HEK293 (cell line): ENCODE data around the gene MAP3K20.

Experiments
- CTCF ChIA-PET: fragments of 350-600 bp; formaldehyde crosslinking; extraction: SDS; loops from one replicate; lab custom pipeline; 2021; ENCODE audit warnings: antibody characterized with exemption; lab: Yijun Ruan, JAX
- POLR2A ChIA-PET: fragments of 300-600 bp; formaldehyde crosslinking; extraction: SDS; loops from one replicate; lab custom pipeline; 2020; ENCODE audit warnings: antibody characterized with exemption, inconsistent platforms; lab: Yijun Ruan, JAX
- H3K27ac ChIP-seq: fragments of 200-500 bp; sonication (Bioruptor generic); 2 replicates; pipeline ENCODE4 v1.5.1; 2014; ENCODE audit warnings: low read depth, low read length, control low read depth, inconsistent platforms; ENCODE audit errors: extremely low read depth
- H3K36me3 ChIP-seq, 2 experiments: fragments of 200-500 bp in 1 of 2; sonication (Bioruptor generic) in 1 of 2; 1 replicate in 1 of 2; 2 replicates in 1 of 2; pipeline ENCODE4 v1.5.1; 2014 to 2017; ENCODE audit warnings: inconsistent platforms in 2 of 2, low read length in 2 of 2; ENCODE audit not compliant: control insufficient read depth in 2 of 2, insufficient read depth in 1 of 2
- H3K4me1 ChIP-seq: fragments of 200-500 bp; sonication (Bioruptor generic); 2 replicates; pipeline ENCODE4 v1.5.1; 2014; ENCODE audit warnings: mild to moderate bottlenecking, low read length, inconsistent platforms; ENCODE audit not compliant: control insufficient read depth, insufficient read depth
- H3K4me3 ChIP-seq: 2 replicates; pipeline ENCODE4 v1.5.1; 2011; ENCODE audit warnings: low read depth, mild to moderate bottlenecking, control low read depth, low read length, moderate library complexity
- H3K9me3 ChIP-seq: fragments of 200-500 bp; sonication (Bioruptor generic); 2 replicates; pipeline ENCODE4 v1.5.1; 2014; ENCODE audit warnings: low read depth, low read length, inconsistent platforms; ENCODE audit not compliant: control insufficient read depth, insufficient read depth
- GLI4 ChIP-seq: fragments of 450-650 bp; formaldehyde crosslinking; IDR thresholded peaks from 2 replicates; pipeline ENCODE4 v1.5.1; 2016; ENCODE audit warnings: missing biosample characterization, missing genetic modification characterization
- OSR2 ChIP-seq: fragments of 450-650 bp; formaldehyde crosslinking; IDR thresholded peaks from 2 replicates; pipeline ENCODE4 v1.5.1; 2016; ENCODE audit warnings: missing biosample characterization, missing genetic modification characterization
- ZNF132 ChIP-seq: fragments of 450-650 bp; formaldehyde crosslinking; IDR thresholded peaks from 2 replicates; pipeline ENCODE4 v1.5.1; 2017; ENCODE audit warnings: missing biosample characterization, missing genetic modification characterization, borderline replicate concordance
- ZNF133 ChIP-seq: fragments of 450-650 bp; formaldehyde crosslinking; IDR thresholded peaks from 2 replicates; pipeline ENCODE4 v1.5.1; 2016; ENCODE audit warnings: missing biosample characterization, missing genetic modification characterization
- ZNF174 ChIP-seq: fragments of 450-650 bp; formaldehyde crosslinking; IDR thresholded peaks from 2 replicates; pipeline ENCODE4 v1.5.0; 2017; ENCODE audit warnings: missing biosample characterization, mild to moderate bottlenecking, missing genetic modification characterization
- ZNF2 ChIP-seq: fragments of 450-650 bp; formaldehyde crosslinking; IDR thresholded peaks from 2 replicates; pipeline ENCODE4 v1.5.1; 2016; ENCODE audit warnings: missing biosample characterization, missing genetic modification characterization
- ZNF366 ChIP-seq: fragments of 450-650 bp; formaldehyde crosslinking; conservative IDR thresholded peaks from 2 replicates; pipeline ENCODE4 v1.5.1; 2016; ENCODE audit warnings: missing biosample characterization, missing genetic modification characterization
- ZNF473 ChIP-seq: fragments of 450-650 bp; formaldehyde crosslinking; IDR thresholded peaks from 2 replicates; pipeline ENCODE4 v1.5.1; 2017; ENCODE audit warnings: missing biosample characterization, missing genetic modification characterization
- ZNF501 ChIP-seq: fragments of 450-650 bp; formaldehyde crosslinking; IDR thresholded peaks from 2 replicates; pipeline ENCODE4 v1.5.1; 2016; ENCODE audit warnings: missing biosample characterization, missing genetic modification characterization
- ZNF510 ChIP-seq: fragments of 450-650 bp; formaldehyde crosslinking; IDR thresholded peaks from 2 replicates; pipeline ENCODE4 v1.5.1; 2018; ENCODE audit warnings: mild to moderate bottlenecking, missing genetic modification characterization, missing biosample characterization; ENCODE audit not compliant: insufficient replicate concordance
- ZNF558 ChIP-seq: fragments of 450-650 bp; formaldehyde crosslinking; IDR thresholded peaks from 2 replicates; pipeline ENCODE4 v1.5.1; 2016; ENCODE audit warnings: missing biosample characterization, missing genetic modification characterization
- ZNF600 ChIP-seq: fragments of 450-650 bp; formaldehyde crosslinking; IDR thresholded peaks from 2 replicates; pipeline ENCODE4 v1.5.1; 2016; ENCODE audit warnings: missing biosample characterization, missing genetic modification characterization
- ZNF623 ChIP-seq: fragments of 450-650 bp; formaldehyde crosslinking; IDR thresholded peaks from 2 replicates; pipeline ENCODE4 v1.5.1; 2016; ENCODE audit warnings: missing biosample characterization, missing genetic modification characterization
- ZNF629 ChIP-seq: fragments of 450-650 bp; formaldehyde crosslinking; IDR thresholded peaks from 2 replicates; pipeline ENCODE4 v1.5.1; 2017; ENCODE audit warnings: missing biosample characterization, missing genetic modification characterization
- ZNF701 ChIP-seq: fragments of 450-650 bp; formaldehyde crosslinking; IDR thresholded peaks from 2 replicates; pipeline ENCODE4 v1.5.1; 2016; ENCODE audit warnings: missing biosample characterization, missing genetic modification characterization
- ZNF747 ChIP-seq: fragments of 450-650 bp; formaldehyde crosslinking; IDR thresholded peaks from 2 replicates; pipeline ENCODE4 v1.5.1; 2016; ENCODE audit warnings: missing biosample characterization, missing genetic modification characterization
- ZXDB ChIP-seq: fragments of 450-650 bp; formaldehyde crosslinking; IDR thresholded peaks from 2 replicates; pipeline ENCODE4 v1.5.1; 2016; ENCODE audit warnings: missing biosample characterization, missing genetic modification characterization
- TF ChIP-seq, protein P1 (sequence below): fragments of 450-650 bp; formaldehyde crosslinking; IDR thresholded peaks from 2 replicates; pipeline ENCODE4 v1.5.1; 2016; ENCODE audit warnings: missing biosample characterization, missing genetic modification characterization, borderline replicate concordance
- TF ChIP-seq, protein P2 (sequence below): fragments of 450-650 bp; formaldehyde crosslinking; IDR thresholded peaks from 2 replicates; pipeline ENCODE4 v1.5.1; 2016; ENCODE audit warnings: missing biosample characterization, missing genetic modification characterization
- TF ChIP-seq, protein P3 (sequence below): fragments of 450-650 bp; formaldehyde crosslinking; IDR thresholded peaks from 2 replicates; pipeline ENCODE4 v1.5.1; 2017; ENCODE audit warnings: missing biosample characterization, missing genetic modification characterization
- TF ChIP-seq, protein P4 (sequence below): fragments of 450-650 bp; formaldehyde crosslinking; IDR thresholded peaks from 2 replicates; pipeline ENCODE4 v1.5.1; 2016; ENCODE audit warnings: missing biosample characterization, missing genetic modification characterization, low read depth
- TF ChIP-seq, protein P5 (sequence below): fragments of 450-650 bp; formaldehyde crosslinking; IDR thresholded peaks from 2 replicates; pipeline ENCODE4 v1.5.1; 2016; ENCODE audit warnings: missing biosample characterization, missing genetic modification characterization
- TF ChIP-seq, protein P6 (sequence below): fragments of 450-650 bp; formaldehyde crosslinking; IDR thresholded peaks from 2 replicates; pipeline ENCODE4 v1.5.1; 2016; ENCODE audit warnings: missing biosample characterization, missing genetic modification characterization
- TF ChIP-seq, protein P7 (sequence below): fragments of 450-650 bp; formaldehyde crosslinking; IDR thresholded peaks from 2 replicates; pipeline ENCODE4 v1.5.1; 2017; ENCODE audit warnings: missing biosample characterization, missing genetic modification characterization
- TF ChIP-seq, protein P8 (sequence below): fragments of 450-650 bp; formaldehyde crosslinking; IDR thresholded peaks from 2 replicates; pipeline ENCODE4 v1.5.1; 2016; ENCODE audit warnings: missing biosample characterization, missing genetic modification characterization

MAP3K20 gene

DNA sequence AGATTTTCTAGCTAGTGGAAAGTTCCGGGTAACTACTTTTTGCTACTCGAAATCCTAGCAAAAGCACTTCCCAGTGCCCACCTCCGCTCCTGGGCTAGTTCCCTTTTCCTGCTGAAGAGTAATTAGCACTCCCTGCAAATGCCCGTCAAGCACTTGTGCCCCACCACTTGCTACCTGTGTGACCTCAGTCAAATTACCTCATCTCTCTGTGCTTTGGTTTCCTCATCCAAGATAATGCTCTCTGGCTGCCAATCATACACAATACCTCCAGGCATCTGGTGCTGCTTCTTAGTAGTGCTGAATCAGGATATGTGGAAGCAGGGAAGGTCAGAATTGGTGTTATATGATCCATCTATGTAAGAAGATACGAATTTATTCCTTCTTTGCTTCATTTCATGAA lies 176.9 kb downstream of the MAP3K20 start (continued):
- TF ChIP-seq, protein P1, sequence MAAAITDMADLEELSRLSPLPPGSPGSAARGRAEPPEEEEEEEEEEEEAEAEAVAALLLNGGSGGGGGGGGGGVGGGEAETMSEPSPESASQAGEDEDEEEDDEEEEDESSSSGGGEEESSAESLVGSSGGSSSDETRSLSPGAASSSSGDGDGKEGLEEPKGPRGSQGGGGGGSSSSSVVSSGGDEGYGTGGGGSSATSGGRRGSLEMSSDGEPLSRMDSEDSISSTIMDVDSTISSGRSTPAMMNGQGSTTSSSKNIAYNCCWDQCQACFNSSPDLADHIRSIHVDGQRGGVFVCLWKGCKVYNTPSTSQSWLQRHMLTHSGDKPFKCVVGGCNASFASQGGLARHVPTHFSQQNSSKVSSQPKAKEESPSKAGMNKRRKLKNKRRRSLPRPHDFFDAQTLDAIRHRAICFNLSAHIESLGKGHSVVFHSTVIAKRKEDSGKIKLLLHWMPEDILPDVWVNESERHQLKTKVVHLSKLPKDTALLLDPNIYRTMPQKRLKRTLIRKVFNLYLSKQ (tag by site-specific recombination): no peak
- no peak for TF ChIP-seq ZNF2
- peak; percentile 80 for TF ChIP-seq OSR2 (tag by site-specific recombination)
- TF ChIP-seq, protein P2, sequence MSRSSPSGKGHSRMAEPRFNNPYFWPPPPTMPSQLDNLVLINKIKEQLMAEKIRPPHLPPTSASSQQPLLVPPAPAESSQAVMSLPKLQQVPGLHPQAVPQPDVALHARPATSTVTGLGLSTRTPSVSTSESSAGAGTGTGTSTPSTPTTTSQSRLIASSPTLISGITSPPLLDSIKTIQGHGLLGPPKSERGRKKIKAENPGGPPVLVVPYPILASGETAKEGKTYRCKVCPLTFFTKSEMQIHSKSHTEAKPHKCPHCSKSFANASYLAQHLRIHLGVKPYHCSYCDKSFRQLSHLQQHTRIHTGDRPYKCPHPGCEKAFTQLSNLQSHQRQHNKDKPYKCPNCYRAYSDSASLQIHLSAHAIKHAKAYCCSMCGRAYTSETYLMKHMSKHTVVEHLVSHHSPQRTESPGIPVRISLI (tag by site-specific recombination): no peak
- no peak for TF ChIP-seq ZNF473

DNA sequence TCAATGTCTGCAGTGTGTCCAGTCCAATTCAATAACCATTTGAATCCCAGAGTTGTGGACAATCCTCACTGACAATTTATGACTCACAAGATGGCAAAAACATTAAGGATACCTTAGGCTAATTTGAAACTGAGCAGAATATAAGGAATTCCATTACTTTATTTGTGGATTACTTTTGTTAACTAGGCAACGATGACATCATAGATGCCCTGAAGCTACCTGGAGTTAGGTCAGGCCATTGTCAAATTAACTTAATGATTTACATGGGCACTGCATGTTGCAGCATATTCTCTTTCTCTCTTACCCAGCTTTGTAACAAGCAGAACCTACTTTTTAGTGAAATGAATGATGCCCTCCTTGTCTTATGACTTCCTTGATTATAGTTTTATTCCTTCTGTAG lies 179.0 kb downstream of the MAP3K20 start:
- TF ChIP-seq ZNF600 (tag by site-specific recombination) (no peak), ZNF629 (tag by site-specific recombination) (peak; percentile 50), ZNF701 (tag by site-specific recombination) (no peak), ZNF366 (tag by site-specific recombination) (peak; percentile 44; the same call in 1 of the 2 replicates), ZNF133 (no peak)
- TF ChIP-seq, protein P3, sequence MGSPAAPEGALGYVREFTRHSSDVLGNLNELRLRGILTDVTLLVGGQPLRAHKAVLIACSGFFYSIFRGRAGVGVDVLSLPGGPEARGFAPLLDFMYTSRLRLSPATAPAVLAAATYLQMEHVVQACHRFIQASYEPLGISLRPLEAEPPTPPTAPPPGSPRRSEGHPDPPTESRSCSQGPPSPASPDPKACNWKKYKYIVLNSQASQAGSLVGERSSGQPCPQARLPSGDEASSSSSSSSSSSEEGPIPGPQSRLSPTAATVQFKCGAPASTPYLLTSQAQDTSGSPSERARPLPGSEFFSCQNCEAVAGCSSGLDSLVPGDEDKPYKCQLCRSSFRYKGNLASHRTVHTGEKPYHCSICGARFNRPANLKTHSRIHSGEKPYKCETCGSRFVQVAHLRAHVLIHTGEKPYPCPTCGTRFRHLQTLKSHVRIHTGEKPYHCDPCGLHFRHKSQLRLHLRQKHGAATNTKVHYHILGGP (tag by site-specific recombination): no peak
- TF ChIP-seq, protein P4, sequence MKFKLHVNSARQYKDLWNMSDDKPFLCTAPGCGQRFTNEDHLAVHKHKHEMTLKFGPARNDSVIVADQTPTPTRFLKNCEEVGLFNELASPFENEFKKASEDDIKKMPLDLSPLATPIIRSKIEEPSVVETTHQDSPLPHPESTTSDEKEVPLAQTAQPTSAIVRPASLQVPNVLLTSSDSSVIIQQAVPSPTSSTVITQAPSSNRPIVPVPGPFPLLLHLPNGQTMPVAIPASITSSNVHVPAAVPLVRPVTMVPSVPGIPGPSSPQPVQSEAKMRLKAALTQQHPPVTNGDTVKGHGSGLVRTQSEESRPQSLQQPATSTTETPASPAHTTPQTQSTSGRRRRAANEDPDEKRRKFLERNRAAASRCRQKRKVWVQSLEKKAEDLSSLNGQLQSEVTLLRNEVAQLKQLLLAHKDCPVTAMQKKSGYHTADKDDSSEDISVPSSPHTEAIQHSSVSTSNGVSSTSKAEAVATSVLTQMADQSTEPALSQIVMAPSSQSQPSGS: peak; percentile 84
- Histone ChIP-seq H3K9me3 (no peaks in the 10 kb centered on the region), H3K27ac (no peak overlapping the region), H3K4me1 (peaks cover 3% of the 10 kb centered on the region; the same call in 1 of the 2 replicates), H3K36me3 (peaks cover 0 to 6% of the 10 kb centered on the region in 2 experiments; a peak in 1 of 3 replicates), H3K4me3 (no peak overlapping the region)
- CTCF ChIA-PET: no interaction called here
- POLR2A ChIA-PET: no interaction called here

DNA sequence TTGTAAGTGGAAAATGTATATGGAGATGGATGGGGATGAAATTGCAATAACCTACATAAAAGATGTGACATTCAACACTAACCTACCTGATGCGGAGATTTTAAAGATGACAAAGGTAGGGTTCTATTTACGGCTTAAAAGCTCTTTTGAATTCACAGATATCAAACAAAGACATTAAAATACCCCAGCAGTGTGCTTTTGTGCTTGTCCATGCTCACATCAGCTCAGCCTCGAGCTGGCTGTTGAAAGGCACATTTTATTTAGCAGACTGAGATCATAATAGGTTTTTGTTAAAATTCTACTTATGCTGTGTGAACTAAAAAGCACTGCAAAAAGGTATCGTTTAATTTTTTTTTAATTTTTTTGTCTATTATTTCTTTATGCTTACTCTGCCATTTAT lies 183.1 kb downstream of the MAP3K20 start:
- peaks cover 0 to 18% of the 10 kb centered on the region in 2 experiments; a peak in 1 of 3 replicates for H3K36me3 ChIP-seq
- no peak overlapping the region for H3K4me3 ChIP-seq
- no peaks in the 10 kb centered on the region for H3K9me3 ChIP-seq
- no peaks in the 10 kb centered on the region for H3K4me1 ChIP-seq
- ChIA-PET CTCF (interaction anchor here (1.3 kb wide), 1 partner anchor 231 kb away, joined by 3 read pairs; no protein-coding TSS in a partner anchor), POLR2A (no interaction called here)
- no peak overlapping the region for H3K27ac ChIP-seq
- TF ChIP-seq ZNF132 (tag by site-specific recombination) (no peak), ZNF510 (tag by site-specific recombination) (no peak), ZNF174 (no peak), ZNF623 (tag by site-specific recombination) (no peak), ZNF501 (tag by site-specific recombination) (no peak), ZNF558 (no peak), ZNF747 (tag by site-specific recombination) (no peak), GLI4 (tag by site-specific recombination) (no peak), ZNF473 (no peak), ZXDB (tag by site-specific recombination) (no peak)
- TF ChIP-seq, protein P5, sequence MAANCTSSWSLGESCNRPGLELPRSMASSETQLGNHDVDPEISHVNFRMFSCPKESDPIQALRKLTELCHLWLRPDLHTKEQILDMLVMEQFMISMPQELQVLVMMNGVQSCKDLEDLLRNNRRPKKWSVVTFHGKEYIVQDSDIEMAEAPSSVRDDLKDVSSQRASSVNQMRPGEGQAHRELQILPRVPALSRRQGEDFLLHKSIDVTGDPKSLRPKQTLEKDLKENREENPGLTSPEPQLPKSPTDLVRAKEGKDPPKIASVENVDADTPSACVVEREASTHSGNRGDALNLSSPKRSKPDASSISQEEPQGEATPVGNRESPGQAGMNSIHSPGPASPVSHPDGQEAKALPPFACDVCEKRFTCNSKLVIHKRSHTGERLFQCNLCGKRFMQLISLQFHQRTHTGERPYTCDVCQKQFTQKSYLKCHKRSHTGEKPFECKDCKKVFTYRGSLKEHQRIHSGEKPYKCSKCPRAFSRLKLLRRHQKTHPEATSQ (tag by site-specific recombination): no peak
- TF ChIP-seq, protein P6, sequence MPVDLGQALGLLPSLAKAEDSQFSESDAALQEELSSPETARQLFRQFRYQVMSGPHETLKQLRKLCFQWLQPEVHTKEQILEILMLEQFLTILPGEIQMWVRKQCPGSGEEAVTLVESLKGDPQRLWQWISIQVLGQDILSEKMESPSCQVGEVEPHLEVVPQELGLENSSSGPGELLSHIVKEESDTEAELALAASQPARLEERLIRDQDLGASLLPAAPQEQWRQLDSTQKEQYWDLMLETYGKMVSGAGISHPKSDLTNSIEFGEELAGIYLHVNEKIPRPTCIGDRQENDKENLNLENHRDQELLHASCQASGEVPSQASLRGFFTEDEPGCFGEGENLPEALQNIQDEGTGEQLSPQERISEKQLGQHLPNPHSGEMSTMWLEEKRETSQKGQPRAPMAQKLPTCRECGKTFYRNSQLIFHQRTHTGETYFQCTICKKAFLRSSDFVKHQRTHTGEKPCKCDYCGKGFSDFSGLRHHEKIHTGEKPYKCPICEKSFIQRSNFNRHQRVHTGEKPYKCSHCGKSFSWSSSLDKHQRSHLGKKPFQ (tag by site-specific recombination): no peak
- TF ChIP-seq, protein P7, sequence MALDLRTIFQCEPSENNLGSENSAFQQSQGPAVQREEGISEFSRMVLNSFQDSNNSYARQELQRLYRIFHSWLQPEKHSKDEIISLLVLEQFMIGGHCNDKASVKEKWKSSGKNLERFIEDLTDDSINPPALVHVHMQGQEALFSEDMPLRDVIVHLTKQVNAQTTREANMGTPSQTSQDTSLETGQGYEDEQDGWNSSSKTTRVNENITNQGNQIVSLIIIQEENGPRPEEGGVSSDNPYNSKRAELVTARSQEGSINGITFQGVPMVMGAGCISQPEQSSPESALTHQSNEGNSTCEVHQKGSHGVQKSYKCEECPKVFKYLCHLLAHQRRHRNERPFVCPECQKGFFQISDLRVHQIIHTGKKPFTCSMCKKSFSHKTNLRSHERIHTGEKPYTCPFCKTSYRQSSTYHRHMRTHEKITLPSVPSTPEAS (tag by site-specific recombination): no peak
- TF ChIP-seq, protein P8, sequence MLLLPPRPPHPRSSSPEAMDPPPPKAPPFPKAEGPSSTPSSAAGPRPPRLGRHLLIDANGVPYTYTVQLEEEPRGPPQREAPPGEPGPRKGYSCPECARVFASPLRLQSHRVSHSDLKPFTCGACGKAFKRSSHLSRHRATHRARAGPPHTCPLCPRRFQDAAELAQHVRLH: no peak
